H54 (cell line): ENCODE results near the gene SYCP3.

ENCODE experiments used
- DNase-seq: peaks from one replicate; pipeline ENCODE4 v3.0.0; 2011; ENCODE audit warnings: low spot score, mixed read lengths; ENCODE audit not compliant: insufficient read length
- FAIRE-seq: peaks from 3 replicates; lab custom pipeline; 2011; peaks lifted over from hg19 to GRCh38; lab: Jason Lieb, UNC
- POLR2A ChIP-seq: IDR thresholded peaks from 2 replicates; pipeline ENCODE4 v1.6.1; 2011; ENCODE audit warnings: low read depth, mild to moderate bottlenecking, low read length

Gene SYCP3

DNA sequence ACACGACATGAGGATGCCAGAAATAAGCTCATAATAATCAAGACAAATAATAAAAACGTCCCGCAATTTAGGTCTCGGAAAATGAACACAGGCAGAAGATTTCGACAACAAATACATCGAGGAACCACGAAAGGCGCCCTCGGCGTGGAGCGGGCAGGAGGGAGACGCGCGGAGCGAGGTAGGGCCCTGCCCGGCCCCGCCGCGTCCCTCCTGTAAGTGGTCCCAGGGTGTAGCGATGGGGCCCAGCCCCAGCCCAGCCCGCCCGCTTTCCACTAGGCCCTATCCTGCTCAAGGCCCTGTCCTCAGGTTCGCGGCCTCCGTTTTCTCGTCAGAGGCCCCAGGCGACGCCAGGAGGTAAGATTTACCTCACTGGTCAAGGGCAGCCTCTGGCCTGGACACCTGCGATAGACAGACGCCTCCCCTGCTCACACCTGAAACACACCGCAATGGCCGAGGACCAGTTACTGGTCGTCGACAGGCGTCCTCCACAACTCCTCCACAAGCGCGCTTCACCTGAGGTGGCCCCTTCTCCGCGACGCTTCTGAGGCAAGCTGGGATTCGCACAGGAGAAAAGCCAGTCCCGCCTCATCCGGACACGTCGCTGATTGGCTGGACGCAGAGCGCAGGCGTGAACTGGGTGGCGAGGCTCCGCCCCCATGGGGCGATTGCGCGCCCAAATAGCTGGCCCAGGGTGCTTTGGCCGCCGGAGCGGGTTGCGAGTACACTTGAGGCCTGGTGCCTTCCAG, at the start of gene SYCP3:
SYCP3 (minus strand) TSS at position 543 of the 746 bp plus-strand sequence. CDS start 1,527 bp downstream, outside the sequence.
- DNase-seq (no peak), FAIRE-seq (no peak)
- TF ChIP-seq POLR2A = no peak

DNA sequence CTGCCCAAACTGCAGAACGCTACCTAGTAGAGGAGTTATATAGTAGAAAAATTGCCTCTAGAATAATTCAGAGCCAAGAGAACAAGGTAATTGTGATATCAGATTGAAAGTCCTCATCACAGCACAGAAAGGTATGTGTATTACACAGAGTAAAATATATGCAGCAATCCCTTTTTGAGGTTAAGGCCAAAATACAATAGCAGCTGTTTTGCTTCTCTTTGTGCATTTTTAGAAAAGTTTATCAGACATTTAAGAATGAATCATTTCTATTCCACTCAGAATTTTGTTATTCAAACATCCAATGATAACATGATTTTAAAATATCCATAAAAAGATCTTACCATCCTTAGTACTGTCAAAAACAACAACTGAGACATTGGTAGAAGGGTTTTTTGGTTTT, 46.4 kb upstream of the SYCP3 start:
- no peak for TF ChIP-seq POLR2A
- FAIRE-seq = no peak
- no peak for DNase-seq

DNA sequence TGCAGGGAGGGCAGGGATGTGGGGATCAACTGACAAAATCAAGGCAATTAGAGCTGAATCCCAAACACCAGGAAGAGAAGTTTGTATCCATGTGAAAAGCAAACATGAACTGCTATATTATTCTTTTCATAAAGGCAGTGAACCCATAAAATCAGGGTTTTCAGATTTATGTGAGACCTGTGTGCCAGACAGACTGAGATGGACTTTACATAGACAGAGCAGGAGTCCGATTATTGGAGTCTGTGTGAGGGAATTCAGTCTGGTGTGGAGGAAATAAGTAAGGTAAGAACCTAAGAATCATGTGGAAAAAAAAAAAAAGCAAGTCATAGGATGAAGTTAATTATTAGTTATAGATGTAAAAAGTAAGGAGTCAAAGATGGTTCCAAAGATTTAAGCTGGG, 45.1 kb upstream of the SYCP3 start:
- FAIRE-seq (no peak), DNase-seq (no peak)
- TF ChIP-seq POLR2A = no peak

DNA sequence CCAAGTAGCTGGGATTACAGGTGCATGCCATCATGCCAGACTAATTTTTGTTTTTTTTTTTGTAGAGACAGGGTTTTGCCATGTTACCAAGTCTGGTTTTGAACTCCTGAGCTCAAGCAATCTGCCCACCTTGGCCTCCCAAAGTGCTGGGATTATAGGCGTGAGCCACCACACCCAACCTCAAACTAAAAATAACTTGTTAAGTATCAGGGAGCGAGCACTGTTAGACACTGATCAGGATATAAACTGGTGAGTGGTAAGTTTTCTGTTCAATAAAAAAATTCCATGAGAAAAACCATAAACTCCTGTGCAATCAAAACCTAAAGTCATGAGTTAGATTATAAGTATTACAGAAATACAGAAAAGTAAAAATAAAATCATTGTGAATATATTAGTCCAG, 44.6 kb upstream of the SYCP3 start:
- no peak for TF ChIP-seq POLR2A
- DNase-seq (no peak), FAIRE-seq (no peak)

DNA sequence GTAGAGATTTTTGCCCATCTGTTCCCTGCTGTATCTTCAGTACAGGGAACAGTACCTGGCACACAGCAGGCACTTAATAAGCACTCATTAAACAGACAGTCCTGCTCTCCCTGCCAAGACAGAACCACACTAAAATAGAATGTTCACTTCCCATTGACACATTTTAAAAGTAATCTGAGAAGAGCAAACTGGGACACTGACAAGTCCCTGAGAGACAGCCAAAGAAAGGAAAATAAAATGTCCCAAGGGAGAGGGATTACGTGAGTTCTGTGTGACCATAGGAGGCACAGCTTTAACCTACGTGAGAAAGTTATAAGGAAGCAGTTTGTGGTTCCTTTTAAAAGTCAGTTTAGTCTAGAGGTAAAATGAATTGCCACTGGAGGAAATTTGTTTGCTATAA, 43.9 kb upstream of the SYCP3 start:
- no peak for TF ChIP-seq POLR2A
- no peak for FAIRE-seq

DNA sequence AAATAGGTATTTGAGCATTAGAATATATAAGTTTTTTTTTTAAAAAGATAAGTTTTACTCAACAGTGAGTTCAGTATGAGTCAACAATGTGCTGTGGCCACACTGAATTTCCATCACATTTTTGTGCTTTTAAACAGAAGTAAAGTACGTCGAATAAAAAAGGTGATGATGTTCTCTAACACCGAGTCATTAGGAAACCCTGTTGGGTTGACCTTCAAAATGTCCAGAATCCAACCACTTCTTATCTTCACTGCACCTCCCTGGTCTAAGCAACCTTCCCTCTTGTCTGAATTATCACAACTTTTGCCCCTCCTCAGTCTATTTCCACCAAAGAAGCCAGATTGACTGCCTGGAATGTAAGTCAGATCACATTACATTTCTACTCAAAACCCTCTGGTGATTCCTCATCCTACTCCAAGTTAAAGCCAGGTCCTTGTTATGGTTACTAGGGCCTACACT, 43.0 kb upstream of the SYCP3 start:
- FAIRE-seq (no peak), DNase-seq (no peak)
- no peak for TF ChIP-seq POLR2A

More for the DNA sequence above, 43.9 kb upstream of the SYCP3 start:
- no peak for DNase-seq

DNA sequence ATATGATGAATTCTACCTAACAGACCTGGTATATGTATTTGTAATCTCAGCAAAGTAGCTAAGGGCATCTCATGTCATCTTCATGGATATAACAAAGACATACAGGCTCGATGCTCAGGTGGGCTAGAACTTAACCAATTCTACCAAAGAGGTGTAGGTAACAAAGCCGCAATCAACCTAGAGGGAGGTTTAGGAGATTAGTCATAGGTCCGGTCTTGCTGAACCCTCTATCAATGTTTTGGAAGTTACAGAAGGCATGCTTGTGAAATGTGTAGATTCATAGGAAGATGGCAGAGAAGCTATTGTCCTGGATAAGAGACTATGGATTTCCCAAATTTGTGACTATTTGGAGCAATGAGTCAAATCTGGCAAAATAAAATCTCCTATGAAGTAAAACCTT, 42.6 kb upstream of the SYCP3 start:
- DNase-seq (no peak), FAIRE-seq (no peak)
- TF ChIP-seq POLR2A = no peak

DNA sequence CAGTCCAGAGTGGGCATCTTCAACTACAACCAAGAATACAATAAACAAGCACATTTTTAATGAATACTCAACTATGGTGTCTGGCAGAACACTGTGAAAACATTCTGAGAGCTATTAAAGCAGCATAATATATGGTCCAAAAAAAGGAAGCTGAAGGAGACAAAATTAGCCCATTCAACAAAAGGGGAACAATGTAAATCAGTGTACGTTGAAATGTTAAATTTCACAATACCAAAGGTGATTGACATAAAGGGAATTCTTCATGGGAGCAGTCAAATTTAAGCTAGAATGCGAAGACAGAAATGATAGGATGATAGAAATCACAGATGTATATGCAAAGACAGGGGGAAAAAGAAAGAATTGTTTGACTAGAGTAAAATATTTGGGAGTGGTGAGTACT, 41.3 kb upstream of the SYCP3 start:
- FAIRE-seq = no peak
- TF ChIP-seq POLR2A = no peak
- no peak for DNase-seq

DNA sequence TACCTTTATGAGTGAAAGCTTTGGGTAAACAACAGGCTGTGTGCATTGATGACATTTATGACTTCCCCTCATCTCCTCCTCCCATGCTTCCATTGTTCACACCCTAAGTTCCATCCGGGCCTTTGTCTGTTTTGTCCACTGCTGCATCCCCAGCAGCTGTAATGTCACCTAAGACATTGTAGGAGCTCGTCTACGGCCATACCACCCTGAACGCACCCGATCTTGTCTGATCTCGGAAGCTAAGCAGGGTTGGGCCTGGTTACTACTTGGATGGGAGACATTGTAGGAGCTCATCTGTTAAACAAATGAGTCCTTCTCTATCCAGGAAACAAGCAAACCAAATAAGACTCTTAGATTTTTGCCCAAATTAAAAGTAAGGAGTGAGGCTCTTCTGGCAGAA, 40.4 kb upstream of the SYCP3 start:
- no peak for TF ChIP-seq POLR2A
- no peak for DNase-seq
- no peak for FAIRE-seq

DNA sequence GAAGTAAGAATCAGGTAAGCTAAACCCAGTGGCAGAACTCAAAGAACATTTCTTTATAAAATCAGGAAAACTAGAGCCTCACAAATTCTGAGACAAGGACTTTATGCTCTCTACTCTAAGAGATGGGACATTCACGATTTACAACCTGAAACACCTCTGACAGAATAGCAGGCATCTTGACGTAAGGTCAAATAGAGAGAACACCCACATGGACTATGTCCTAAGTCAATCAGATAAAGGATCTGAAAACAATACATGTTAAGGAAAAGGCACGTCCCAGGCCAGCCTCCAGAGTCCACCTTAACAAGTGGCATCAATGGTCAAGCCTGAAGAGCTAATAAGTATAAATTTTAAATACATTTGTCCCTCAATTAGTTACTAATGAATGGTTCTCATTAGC, 39.9 kb upstream of the SYCP3 start:
- FAIRE-seq = no peak
- no peak for TF ChIP-seq POLR2A

DNA sequence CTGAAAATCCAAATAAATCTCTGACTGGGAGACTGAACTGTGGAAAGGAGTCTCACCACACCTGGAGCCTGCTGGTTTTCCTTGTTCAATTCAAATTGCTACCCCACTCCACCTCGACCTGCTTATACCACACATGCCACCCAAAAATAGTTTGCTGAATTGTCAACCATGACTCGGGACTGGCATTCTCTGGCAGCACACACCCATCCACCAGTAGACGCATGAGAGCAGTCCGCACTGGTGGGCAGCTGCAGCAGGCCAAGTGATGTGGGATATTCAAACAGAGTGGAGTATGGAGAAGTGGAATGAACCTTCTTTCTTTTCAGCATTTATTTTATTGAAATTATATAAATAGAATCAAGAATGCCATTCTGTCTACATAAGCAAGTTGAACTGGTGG, 38.7 kb upstream of the SYCP3 start:
- no peak for TF ChIP-seq POLR2A
- DNase-seq = no peak
- FAIRE-seq = no peak

More for the DNA sequence above, 39.9 kb upstream of the SYCP3 start:
- no peak for DNase-seq

DNA sequence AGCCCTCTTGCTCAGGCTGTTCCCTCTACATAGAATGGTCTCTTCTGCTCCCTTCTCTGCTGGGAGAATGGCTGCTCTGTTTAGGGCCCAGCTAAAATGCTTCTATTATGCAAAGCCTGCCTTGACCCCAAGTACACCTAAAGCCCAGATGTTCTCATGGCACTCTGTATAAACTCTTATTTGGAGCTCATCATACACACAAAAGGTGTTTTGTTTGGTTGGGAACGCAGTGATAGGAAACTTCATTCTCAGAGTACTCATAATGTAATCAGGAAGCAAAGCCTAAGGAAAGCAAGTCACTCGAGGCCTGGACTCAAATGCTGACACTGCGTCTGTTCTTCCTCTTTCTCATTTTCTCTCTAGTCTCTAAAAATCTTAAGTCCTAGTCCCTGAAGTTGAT, 38.2 kb upstream of the SYCP3 start:
- no peak for TF ChIP-seq POLR2A
- no peak for DNase-seq
- FAIRE-seq = no peak

DNA sequence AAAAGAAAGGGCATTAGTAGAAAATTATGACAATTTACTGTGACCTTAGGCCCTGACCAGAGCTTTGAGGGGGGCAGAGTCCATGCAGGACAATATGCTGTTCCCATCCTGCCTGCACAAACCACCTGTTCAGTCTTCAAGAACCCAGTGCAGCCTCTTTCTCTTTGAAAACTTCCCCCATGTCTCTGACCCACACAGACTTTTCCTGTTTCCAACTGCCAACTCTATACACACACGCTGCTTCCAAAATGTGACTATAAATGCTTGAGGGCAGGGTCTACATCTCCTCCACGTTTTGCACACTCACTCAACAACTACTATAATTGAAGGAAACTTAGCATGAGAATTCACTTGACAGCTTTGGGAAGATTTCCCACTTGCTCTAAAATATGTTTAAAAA, 36.6 kb upstream of the SYCP3 start:
- no peak for DNase-seq
- no peak for TF ChIP-seq POLR2A
- FAIRE-seq = no peak

DNA sequence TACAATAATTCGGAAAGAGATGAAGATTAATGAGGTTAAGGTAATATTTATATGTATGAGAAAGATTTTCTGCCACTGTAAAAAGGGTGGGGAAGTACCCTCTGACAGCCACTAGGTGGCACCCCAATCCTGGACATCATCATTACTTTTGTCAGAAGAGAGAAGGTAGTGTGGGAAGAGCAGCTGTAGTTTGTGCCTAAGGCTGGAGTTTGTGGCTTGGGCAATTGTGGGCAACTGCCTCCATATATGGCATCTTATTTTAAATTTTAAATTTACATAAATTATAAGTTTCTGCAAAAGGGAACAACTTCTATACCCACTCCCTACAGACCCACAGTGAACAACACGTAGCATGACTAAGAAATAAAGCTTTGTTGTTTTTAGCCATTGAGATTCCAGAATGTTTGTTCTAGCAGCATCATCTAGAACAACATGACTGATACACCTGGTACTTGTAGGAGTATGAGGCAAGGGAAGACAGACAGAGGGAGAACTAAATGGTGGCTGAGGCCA, 34.4 kb upstream of the SYCP3 start:
- DNase-seq (peak; percentile 27), FAIRE-seq (peak; percentile 93)
- no peak for TF ChIP-seq POLR2A
